ENCODE data around the gene C11orf91.

GRCh38 chr11:33708985-33709384 is 8.4 kb upstream of the C11orf91 start:
- no peak for TF ChIP-seq RAD21 (IDR thresholded peaks at IDR 0.05)
- TF ChIP-seq CTCF (IDR thresholded peaks at IDR 0.05; ENCODE audit: low read depth, low read length, missing input control) = no peak
- TF ChIP-seq ATF3 (IDR thresholded peaks at IDR 0.05) = no peak
- TF ChIP-seq SP1 (IDR thresholded peaks at IDR 0.05) = no peak
- TF ChIP-seq YY1 (IDR thresholded peaks at IDR 0.05) = no peak
- TF ChIP-seq ZBTB33 (IDR thresholded peaks at IDR 0.05) = no peak
- TF ChIP-seq JUND (IDR thresholded peaks at IDR 0.05) = no peak
- no peak for TF ChIP-seq MAX (IDR thresholded peaks at IDR 0.05)
- TF ChIP-seq EGR1 (IDR thresholded peaks at IDR 0.05; ENCODE audit: low read depth in 2 of 2) = no peak
- TF ChIP-seq FOXA2 (IDR thresholded peaks at IDR 0.05) = no peak
- no peak for TF ChIP-seq REST (IDR thresholded peaks at IDR 0.05)

All from liver (tissue), 3 donors.